MM.1S (cell line): Measurements from ENCODE around the gene MDM1.

Experiments
- CTCF ChIP-seq: fragments of 300-600 bp; sonication (generic); IDR thresholded peaks from 2 replicates; pipeline ENCODE4 v1.5.1; 2016; ENCODE audit warnings: antibody characterized with exemption, low read length, mixed read lengths
- EZH2 ChIP-seq: fragments of 300-600 bp; sonication (generic); optimal IDR thresholded peaks from 2 replicates; pipeline ENCODE3; 2017; ENCODE audit warnings: low read depth, mild to moderate bottlenecking, antibody characterized with exemption, low read length, mixed read lengths

- TF ChIP-seq EZH2: no peak
- no peak for TF ChIP-seq CTCF
These were observed 80.1 kb downstream of the MDM1 start for GRCh38 chr12:68252077-68252476.
